Measurements from ENCODE around the gene SKP2.

- TF ChIP-seq POLR2A (IDR thresholded peaks at IDR 0.05; ENCODE audit: low read depth, low read length) = no peak
- TF ChIP-seq POLR2AphosphoS5 (IDR thresholded peaks at IDR 0.05; ENCODE audit: low read depth, low read length) = no peak
- no peak for TF ChIP-seq TAF1 (IDR thresholded peaks at IDR 0.05; ENCODE audit: borderline replicate concordance, low read depth, low read length)
Observed at GRCh38 chr5:36161361-36161760, 9.4 kb downstream of the SKP2 start.
